HEK293 (cell line): ENCODE results near the gene COX17.

Source experiments
- CTCF ChIA-PET: fragments of 350-600 bp; formaldehyde crosslinking; extraction: SDS; loops from one replicate; lab custom pipeline; 2021; ENCODE audit warnings: antibody characterized with exemption; lab: Yijun Ruan, JAX
- POLR2A ChIA-PET: fragments of 300-600 bp; formaldehyde crosslinking; extraction: SDS; loops from one replicate; lab custom pipeline; 2020; ENCODE audit warnings: antibody characterized with exemption, inconsistent platforms; lab: Yijun Ruan, JAX
- H3K27ac ChIP-seq: fragments of 200-500 bp; sonication (Bioruptor generic); 2 replicates; pipeline ENCODE4 v1.5.1; 2014; ENCODE audit warnings: low read depth, low read length, control low read depth, inconsistent platforms; ENCODE audit errors: extremely low read depth
- H3K36me3 ChIP-seq, 2 experiments: fragments of 200-500 bp in 1 of 2; sonication (Bioruptor generic) in 1 of 2; 1 replicate in 1 of 2; 2 replicates in 1 of 2; pipeline ENCODE4 v1.5.1; 2014 to 2017; ENCODE audit warnings: inconsistent platforms in 2 of 2, low read length in 2 of 2; ENCODE audit not compliant: control insufficient read depth in 2 of 2, insufficient read depth in 1 of 2
- H3K4me1 ChIP-seq: fragments of 200-500 bp; sonication (Bioruptor generic); 2 replicates; pipeline ENCODE4 v1.5.1; 2014; ENCODE audit warnings: mild to moderate bottlenecking, low read length, inconsistent platforms; ENCODE audit not compliant: control insufficient read depth, insufficient read depth
- H3K4me3 ChIP-seq: 2 replicates; pipeline ENCODE4 v1.5.1; 2011; ENCODE audit warnings: low read depth, mild to moderate bottlenecking, control low read depth, low read length, moderate library complexity
- H3K9me3 ChIP-seq: fragments of 200-500 bp; sonication (Bioruptor generic); 2 replicates; pipeline ENCODE4 v1.5.1; 2014; ENCODE audit warnings: low read depth, low read length, inconsistent platforms; ENCODE audit not compliant: control insufficient read depth, insufficient read depth
- ATF2 ChIP-seq: fragments of 450-650 bp; formaldehyde crosslinking; IDR thresholded peaks from 2 replicates; pipeline ENCODE4 v1.5.1; 2016; ENCODE audit warnings: missing biosample characterization, missing genetic modification characterization, low read depth
- KLF1 ChIP-seq: fragments of 450-650 bp; formaldehyde crosslinking; IDR thresholded peaks from 2 replicates; pipeline ENCODE4 v1.5.1; 2016; ENCODE audit warnings: missing biosample characterization, missing genetic modification characterization
- SALL2 ChIP-seq: fragments of 450-650 bp; formaldehyde crosslinking; IDR thresholded peaks from 2 replicates; pipeline ENCODE4 v1.5.0; 2017; ENCODE audit warnings: missing biosample characterization, mild to moderate bottlenecking, missing genetic modification characterization, borderline replicate concordance
- SP7 ChIP-seq: fragments of 450-650 bp; formaldehyde crosslinking; IDR thresholded peaks from 2 replicates; pipeline ENCODE4 v1.5.1; 2016; ENCODE audit warnings: missing biosample characterization, missing genetic modification characterization
- ZFHX2 ChIP-seq: fragments of 450-650 bp; formaldehyde crosslinking; conservative IDR thresholded peaks from 2 replicates; pipeline ENCODE4 v1.5.1; 2016; ENCODE audit warnings: missing biosample characterization, missing genetic modification characterization
- ZIC2 ChIP-seq: fragments of 450-650 bp; formaldehyde crosslinking; IDR thresholded peaks from 2 replicates; pipeline ENCODE4 v1.5.1; 2016; ENCODE audit warnings: missing biosample characterization, missing genetic modification characterization
- ZNF24 ChIP-seq: fragments of 450-650 bp; formaldehyde crosslinking; IDR thresholded peaks from 2 replicates; pipeline ENCODE4 v1.5.1; 2016; ENCODE audit warnings: missing biosample characterization, missing genetic modification characterization
- ZNF26 ChIP-seq: fragments of 450-650 bp; formaldehyde crosslinking; IDR thresholded peaks from 2 replicates; pipeline ENCODE4 v1.5.1; 2016; ENCODE audit warnings: missing biosample characterization, missing genetic modification characterization
- ZNF48 ChIP-seq: fragments of 450-650 bp; formaldehyde crosslinking; IDR thresholded peaks from 2 replicates; pipeline ENCODE4 v1.5.1; 2016; ENCODE audit warnings: missing biosample characterization, missing genetic modification characterization
- ZNF488 ChIP-seq: fragments of 450-650 bp; formaldehyde crosslinking; IDR thresholded peaks from 2 replicates; pipeline ENCODE4 v1.5.1; 2016; ENCODE audit warnings: missing biosample characterization, missing genetic modification characterization
- ZNF830 ChIP-seq: fragments of 450-650 bp; IDR thresholded peaks from 2 replicates; pipeline ENCODE4 v1.5.0; 2018; ENCODE audit warnings: missing biosample characterization, missing genetic modification characterization, low read depth, mild to moderate bottlenecking, moderate library complexity
- ZNF837 ChIP-seq: fragments of 450-650 bp; formaldehyde crosslinking; IDR thresholded peaks from 2 replicates; pipeline ENCODE4 v1.5.1; 2016; ENCODE audit warnings: missing biosample characterization, missing genetic modification characterization
- ZNF843 ChIP-seq: fragments of 450-650 bp; formaldehyde crosslinking; IDR thresholded peaks from 2 replicates; pipeline ENCODE4 v1.5.1; 2016; ENCODE audit warnings: missing biosample characterization, missing genetic modification characterization
- ZSCAN5A ChIP-seq: fragments of 450-650 bp; formaldehyde crosslinking; IDR thresholded peaks from 2 replicates; pipeline ENCODE4 v1.5.1; 2016; ENCODE audit warnings: missing biosample characterization, missing genetic modification characterization
- TF ChIP-seq, protein P1 (sequence below): fragments of 450-650 bp; formaldehyde crosslinking; IDR thresholded peaks from 2 replicates; pipeline ENCODE4 v1.5.1; 2016; ENCODE audit warnings: missing biosample characterization, missing genetic modification characterization, borderline replicate concordance
- TF ChIP-seq, protein P2 (sequence below): IDR thresholded peaks from 2 replicates; pipeline ENCODE4 v1.6.1; 2011; ENCODE audit warnings: mild to moderate bottlenecking, low read depth, low read length, borderline replicate concordance
- TF ChIP-seq, protein P3 (sequence below): fragments of 450-650 bp; formaldehyde crosslinking; IDR thresholded peaks from 2 replicates; pipeline ENCODE4; 2016; ENCODE audit warnings: missing biosample characterization, missing genetic modification characterization

Gene COX17

GRCh38 chr3:119726909-119727308 lies 49.7 kb upstream of the COX17 start (continued):
- TF ChIP-seq, protein P1, sequence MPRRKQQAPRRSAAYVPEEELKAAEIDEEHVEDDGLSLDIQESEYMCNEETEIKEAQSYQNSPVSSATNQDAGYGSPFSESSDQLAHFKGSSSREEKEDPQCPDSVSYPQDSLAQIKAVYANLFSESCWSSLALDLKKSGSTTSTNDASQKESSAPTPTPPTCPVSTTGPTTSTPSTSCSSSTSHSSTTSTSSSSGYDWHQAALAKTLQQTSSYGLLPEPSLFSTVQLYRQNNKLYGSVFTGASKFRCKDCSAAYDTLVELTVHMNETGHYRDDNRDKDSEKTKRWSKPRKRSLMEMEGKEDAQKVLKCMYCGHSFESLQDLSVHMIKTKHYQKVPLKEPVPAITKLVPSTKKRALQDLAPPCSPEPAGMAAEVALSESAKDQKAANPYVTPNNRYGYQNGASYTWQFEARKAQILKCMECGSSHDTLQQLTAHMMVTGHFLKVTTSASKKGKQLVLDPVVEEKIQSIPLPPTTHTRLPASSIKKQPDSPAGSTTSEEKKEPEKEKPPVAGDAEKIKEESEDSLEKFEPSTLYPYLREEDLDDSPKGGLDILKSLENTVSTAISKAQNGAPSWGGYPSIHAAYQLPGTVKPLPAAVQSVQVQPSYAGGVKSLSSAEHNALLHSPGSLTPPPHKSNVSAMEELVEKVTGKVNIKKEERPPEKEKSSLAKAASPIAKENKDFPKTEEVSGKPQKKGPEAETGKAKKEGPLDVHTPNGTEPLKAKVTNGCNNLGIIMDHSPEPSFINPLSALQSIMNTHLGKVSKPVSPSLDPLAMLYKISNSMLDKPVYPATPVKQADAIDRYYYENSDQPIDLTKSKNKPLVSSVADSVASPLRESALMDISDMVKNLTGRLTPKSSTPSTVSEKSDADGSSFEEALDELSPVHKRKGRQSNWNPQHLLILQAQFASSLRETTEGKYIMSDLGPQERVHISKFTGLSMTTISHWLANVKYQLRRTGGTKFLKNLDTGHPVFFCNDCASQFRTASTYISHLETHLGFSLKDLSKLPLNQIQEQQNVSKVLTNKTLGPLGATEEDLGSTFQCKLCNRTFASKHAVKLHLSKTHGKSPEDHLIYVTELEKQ (tag by site-specific recombination): no peak

- Histone ChIP-seq H3K9me3 (no peaks in the 10 kb centered on the region), H3K4me1 (no peaks in the 10 kb centered on the region), H3K4me3 (no peak overlapping the region), H3K27ac (no peak overlapping the region), H3K36me3 (no peaks in the 10 kb centered on the region)
- POLR2A ChIA-PET: no interaction called here
- CTCF ChIA-PET: no interaction called here
- TF ChIP-seq, protein P2, sequence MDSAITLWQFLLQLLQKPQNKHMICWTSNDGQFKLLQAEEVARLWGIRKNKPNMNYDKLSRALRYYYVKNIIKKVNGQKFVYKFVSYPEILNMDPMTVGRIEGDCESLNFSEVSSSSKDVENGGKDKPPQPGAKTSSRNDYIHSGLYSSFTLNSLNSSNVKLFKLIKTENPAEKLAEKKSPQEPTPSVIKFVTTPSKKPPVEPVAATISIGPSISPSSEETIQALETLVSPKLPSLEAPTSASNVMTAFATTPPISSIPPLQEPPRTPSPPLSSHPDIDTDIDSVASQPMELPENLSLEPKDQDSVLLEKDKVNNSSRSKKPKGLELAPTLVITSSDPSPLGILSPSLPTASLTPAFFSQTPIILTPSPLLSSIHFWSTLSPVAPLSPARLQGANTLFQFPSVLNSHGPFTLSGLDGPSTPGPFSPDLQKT: no peak
- TF ChIP-seq SALL2 (tag by site-specific recombination): no peak
- TF ChIP-seq ZNF830 (tag by site-specific recombination): no peak
- TF ChIP-seq ZNF48 (tag by site-specific recombination): no peak
- TF ChIP-seq, all 188 proteins: peak for 0
These were observed 45.8 kb upstream of the COX17 start for GRCh38 chr3:119723022-119723421.

DNA sequence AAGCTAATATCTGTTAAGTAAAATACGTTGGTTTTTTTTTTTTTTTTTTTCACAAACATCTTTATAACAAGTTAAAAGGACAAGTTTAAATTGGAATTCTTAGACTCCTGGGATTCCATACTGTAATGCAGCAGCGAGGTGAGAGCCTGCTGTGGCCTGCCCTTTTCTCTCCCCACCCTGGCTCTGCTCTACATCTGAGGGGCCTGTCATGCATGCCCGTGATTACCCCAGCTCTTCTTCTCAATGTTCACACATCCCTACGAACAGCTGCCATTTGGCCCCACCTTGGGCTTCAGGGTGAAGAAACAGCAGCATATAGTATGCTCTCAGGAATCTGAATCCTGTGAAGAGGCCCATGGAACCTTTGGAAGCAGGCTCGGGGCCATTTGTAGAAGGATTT lies 40.3 kb upstream of the COX17 start:
- H3K9me3 ChIP-seq: no peaks in the 10 kb centered on the region
- H3K27ac ChIP-seq: no peak overlapping the region
- CTCF ChIA-PET: interaction anchor here (0.6 kb wide), 1 partner anchor 43 kb away, joined by 4 read pairs; no protein-coding TSS in a partner anchor
- H3K4me3 ChIP-seq: no peak overlapping the region
- TF ChIP-seq ZNF837 (tag by site-specific recombination) (no peak), ATF2 (no peak), KLF1 (tag by site-specific recombination) (no peak), ZIC2 (tag by site-specific recombination) (no peak), ZNF24 (no peak), SP7 (no peak), ZSCAN5A (tag by site-specific recombination) (no peak), ZNF26 (tag by site-specific recombination) (no peak), ZFHX2 (tag by site-specific recombination) (no peak), ZNF488 (tag by site-specific recombination) (no peak), ZNF843 (tag by site-specific recombination) (no peak)
- TF ChIP-seq, protein P2: no peak
- TF ChIP-seq, protein P3, sequence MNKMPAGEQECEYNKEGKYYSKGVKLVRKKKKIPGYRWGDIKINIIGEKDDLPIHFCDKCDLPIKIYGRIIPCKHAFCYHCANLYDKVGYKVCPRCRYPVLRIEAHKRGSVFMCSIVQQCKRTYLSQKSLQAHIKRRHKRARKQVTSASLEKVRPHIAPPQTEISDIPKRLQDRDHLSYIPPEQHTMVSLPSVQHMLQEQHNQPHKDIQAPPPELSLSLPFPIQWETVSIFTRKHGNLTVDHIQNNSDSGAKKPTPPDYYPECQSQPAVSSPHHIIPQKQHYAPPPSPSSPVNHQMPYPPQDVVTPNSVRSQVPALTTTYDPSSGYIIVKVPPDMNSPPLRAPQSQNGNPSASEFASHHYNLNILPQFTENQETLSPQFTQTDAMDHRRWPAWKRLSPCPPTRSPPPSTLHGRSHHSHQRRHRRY (tag by site-specific recombination): no peak
- no peaks in the 10 kb centered on the region for H3K36me3 ChIP-seq
- POLR2A ChIA-PET: no interaction called here
- no peaks in the 10 kb centered on the region for H3K4me1 ChIP-seq
